ENCODE measurements around the gene PRKCE.

Gene PRKCE

DNA sequence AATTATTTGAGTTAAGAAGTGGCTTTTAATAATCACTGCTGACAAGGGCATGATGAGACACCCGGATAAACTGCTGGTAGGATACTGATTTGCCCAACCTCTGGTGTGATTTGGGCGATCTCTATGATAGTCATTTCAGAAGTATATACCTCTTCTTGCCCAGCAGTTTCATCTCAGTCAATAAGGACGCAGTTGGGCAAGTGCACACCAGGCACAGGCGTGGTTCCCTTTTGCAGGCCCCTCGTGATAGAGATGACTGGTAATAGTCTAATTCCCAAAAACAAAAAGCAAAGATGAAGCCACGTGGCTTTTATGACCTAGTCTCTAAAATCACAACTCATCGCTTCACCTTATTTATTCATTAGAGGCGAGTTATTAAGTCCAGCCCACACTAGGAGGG lies 246.4 kb downstream of the PRKCE start:
- TF ChIP-seq, protein P1, sequence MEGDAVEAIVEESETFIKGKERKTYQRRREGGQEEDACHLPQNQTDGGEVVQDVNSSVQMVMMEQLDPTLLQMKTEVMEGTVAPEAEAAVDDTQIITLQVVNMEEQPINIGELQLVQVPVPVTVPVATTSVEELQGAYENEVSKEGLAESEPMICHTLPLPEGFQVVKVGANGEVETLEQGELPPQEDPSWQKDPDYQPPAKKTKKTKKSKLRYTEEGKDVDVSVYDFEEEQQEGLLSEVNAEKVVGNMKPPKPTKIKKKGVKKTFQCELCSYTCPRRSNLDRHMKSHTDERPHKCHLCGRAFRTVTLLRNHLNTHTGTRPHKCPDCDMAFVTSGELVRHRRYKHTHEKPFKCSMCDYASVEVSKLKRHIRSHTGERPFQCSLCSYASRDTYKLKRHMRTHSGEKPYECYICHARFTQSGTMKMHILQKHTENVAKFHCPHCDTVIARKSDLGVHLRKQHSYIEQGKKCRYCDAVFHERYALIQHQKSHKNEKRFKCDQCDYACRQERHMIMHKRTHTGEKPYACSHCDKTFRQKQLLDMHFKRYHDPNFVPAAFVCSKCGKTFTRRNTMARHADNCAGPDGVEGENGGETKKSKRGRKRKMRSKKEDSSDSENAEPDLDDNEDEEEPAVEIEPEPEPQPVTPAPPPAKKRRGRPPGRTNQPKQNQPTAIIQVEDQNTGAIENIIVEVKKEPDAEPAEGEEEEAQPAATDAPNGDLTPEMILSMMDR (conservative IDR thresholded peaks at IDR 0.05; ENCODE audit: low read depth) = no peak
- no peak for DNase-seq (ENCODE audit: low spot score)
- H3K27ac ChIP-seq = no peak overlapping the region
- ChIA-PET CTCF (interaction anchor here (0.7 kb wide), 1 partner anchor 47 kb away, joined by 4 read pairs; no protein-coding TSS in a partner anchor), POLR2A (ENCODE audit: low non-redundant PET) (no interaction called here)

DNA sequence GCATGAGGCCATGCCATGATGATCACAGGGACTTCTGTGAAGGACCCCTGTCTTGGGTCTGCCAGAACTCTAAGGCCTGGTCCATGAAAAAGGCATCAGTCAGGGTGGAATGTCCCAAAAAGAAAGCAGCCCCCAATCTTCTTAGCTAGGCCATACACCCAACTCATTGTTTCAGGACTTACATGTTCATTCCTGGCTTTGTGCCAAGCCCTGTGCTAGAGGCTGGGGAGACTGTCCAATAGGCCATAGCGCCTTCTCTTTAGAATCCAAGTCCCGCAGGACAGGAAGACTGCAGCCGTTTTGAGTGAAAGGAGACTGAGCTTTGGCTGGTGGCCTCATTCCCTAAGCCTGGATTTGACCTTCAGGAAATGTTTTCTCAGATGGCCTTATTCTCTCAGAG lies 247.3 kb downstream of the PRKCE start:
- ChIA-PET CTCF (interaction anchor here (0.6 kb wide), 1 partner anchor 34 kb away, joined by 4 read pairs; no protein-coding TSS in a partner anchor), POLR2A (ENCODE audit: low non-redundant PET) (no interaction called here)
- TF ChIP-seq, protein P1 (conservative IDR thresholded peaks at IDR 0.05; ENCODE audit: low read depth) = no peak
- no peak for DNase-seq (ENCODE audit: low spot score)
- no peak overlapping the region for H3K27ac ChIP-seq

DNA sequence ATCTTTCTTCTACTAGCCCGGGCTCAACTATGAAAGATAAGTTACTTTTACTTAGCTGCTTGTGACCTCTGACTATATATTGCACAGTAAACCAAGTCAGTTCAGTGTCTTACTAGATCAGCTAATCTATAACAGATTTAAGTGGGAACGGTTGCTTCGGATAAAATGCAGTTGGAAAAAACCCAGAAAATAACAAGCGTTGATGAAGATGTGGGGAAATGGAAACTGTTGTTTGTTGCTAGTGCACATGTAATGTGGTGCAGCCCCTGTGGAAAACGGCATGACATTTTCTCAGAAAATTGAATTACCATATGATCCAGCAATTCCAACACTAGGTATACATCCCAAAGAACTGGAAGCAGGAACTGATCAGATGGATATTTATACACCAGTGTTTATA lies 248.5 kb downstream of the PRKCE start:
- POLR2A ChIA-PET (ENCODE audit: low non-redundant PET) = no interaction called here
- DNase-seq (ENCODE audit: low spot score) = no peak
- CTCF ChIA-PET = no interaction called here
- H3K27ac ChIP-seq = no peak overlapping the region
- TF ChIP-seq, protein P1 (conservative IDR thresholded peaks at IDR 0.05; ENCODE audit: low read depth) = no peak

DNA sequence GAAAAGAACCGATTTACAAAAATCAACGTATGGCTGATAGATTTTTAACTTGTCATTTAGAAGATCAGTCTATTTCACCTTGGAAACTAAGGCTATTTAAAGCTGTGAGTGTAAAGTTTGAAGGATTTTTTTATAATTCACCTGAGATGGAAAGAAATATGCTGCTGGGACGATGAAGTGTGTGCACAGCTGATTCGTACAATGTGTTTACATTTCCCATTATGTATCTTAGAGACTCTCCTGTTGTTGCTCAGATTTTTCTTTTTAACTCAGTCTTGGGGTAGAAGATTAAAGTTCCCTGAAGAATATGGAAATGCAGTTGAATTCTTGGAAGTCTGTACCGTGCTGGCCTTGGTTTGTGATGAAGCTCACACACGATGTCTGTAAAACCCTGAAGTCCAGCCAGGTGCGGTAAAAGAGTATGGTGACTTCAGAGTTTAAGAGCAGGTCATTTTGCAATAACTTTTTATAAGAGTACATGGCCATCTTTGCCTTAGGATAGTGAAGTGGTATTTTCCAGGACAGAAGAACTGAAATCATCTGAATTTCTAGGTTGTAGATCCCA lies 250.1 kb downstream of the PRKCE start:
- TF ChIP-seq, protein P1 (conservative IDR thresholded peaks at IDR 0.05; ENCODE audit: low read depth) = no peak
- ChIA-PET CTCF (no interaction called here), POLR2A (ENCODE audit: low non-redundant PET) (no interaction called here)
- H3K27ac ChIP-seq = no peak overlapping the region
- no peak for DNase-seq (ENCODE audit: low spot score)

DNA sequence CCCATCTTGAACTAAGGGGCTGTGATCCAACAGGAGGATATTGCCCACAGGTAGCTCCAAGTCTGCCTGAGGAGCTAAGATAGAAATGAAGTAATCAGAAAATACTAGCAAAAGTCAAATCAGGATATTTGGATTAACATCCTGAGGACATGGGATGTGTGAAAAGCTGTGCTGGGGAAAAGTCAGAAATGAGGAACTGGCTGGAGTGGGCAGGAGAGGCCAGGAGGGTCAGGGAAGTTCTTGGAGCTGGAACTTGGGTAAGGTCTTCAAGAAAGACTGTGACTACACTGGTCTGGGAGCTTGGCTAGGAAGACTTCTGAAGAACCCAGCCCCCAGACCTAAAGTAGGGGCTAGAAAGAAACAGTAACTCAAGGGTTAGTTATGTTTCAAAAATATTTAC lies 250.9 kb downstream of the PRKCE start:
- CTCF ChIA-PET = no interaction called here

DNA sequence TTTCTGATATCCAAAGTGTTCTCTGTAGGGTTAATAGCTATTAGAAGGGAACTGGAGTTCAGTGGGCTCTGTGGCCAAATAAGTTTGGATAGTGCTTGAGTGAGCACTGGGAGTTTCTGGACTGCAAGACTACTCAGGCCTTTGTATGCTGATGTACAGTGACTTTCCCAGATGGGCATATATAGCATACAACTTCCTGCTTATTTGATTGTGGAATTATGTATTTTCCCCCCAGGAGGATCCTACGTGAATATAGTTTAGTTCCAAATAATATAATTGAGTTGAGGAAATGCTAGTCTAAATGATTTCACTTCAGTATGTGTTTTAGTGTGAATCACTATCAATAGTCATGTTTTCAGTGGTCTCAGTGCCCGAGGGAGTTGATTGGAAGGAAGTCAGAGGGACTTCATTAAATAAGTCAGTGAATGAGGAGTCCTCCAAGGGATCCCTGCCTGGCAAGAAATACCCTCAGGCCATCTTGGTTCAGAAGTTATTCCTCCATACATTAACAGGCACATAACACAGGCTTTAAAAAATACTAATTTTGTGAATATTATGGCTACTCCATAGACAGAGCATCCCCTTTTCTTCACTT lies 251.4 kb downstream of the PRKCE start:
- no peak for DNase-seq (ENCODE audit: low spot score)
- no peak overlapping the region for H3K27ac ChIP-seq
- ChIA-PET POLR2A (ENCODE audit: low non-redundant PET) (interaction anchor here (0.6 kb wide), 1 partner anchor 433 kb away, joined by 4 read pairs; no protein-coding TSS in a partner anchor), CTCF (no interaction called here)
- TF ChIP-seq, protein P1 (conservative IDR thresholded peaks at IDR 0.05; ENCODE audit: low read depth) = no peak

More for the DNA sequence above, 250.9 kb downstream of the PRKCE start:
- no peak for DNase-seq (ENCODE audit: low spot score)
- TF ChIP-seq, protein P1 (conservative IDR thresholded peaks at IDR 0.05; ENCODE audit: low read depth) = no peak
- no peak overlapping the region for H3K27ac ChIP-seq
- POLR2A ChIA-PET (ENCODE audit: low non-redundant PET) = interaction anchor here (0.6 kb wide), 1 partner anchor 433 kb away, joined by 4 read pairs; no protein-coding TSS in a partner anchor

Data from RWPE1 (cell line).